GM18511 (cell line): Measurements from ENCODE around the gene NSD2.
"Not testable (repeated sequence)": the region's sequence is repeated elsewhere in the genome, so short reads cannot be mapped to it uniquely, and the experiment has no call there.

Experiments used
- ATAC-seq: cut with Tn5 transposase; IDR thresholded peaks from one replicate; pipeline ENCODE4 v1.9.1; 2021; ENCODE audit warnings: mild to moderate bottlenecking, moderate library complexity; ENCODE audit not compliant: unreplicated experiment

The NSD2 gene

GRCh38 chr4:1996866-1997611, 125.8 kb downstream of the NSD2 start:
- no peak for ATAC-seq

GRCh38 chr4:1997712-1998111, 126.5 kb downstream of the NSD2 start:
- no peak for ATAC-seq

DNA sequence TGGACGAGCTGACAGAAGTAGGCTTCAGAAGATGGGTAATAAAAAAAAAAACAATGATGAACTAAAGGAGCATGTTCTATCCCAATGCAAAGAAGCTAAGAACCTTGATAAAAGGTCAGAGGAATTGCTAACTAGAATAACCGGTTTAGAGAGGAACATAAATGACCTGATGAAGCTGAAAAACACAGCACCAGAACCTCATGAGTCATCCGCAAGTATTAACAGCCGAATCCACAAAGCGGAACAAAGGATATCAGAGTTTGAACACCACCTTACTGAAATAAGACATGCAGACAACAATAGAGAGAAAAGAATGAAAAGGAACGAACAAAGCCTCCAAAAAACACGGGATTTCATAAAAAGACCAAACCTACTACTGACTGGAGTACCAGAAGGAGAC, 127.1 kb downstream of the NSD2 start:
- ATAC-seq: no peak

GRCh38 chr4:1999308-1999707, 128.1 kb downstream of the NSD2 start:
- ATAC-seq: not testable (repeated sequence)

DNA sequence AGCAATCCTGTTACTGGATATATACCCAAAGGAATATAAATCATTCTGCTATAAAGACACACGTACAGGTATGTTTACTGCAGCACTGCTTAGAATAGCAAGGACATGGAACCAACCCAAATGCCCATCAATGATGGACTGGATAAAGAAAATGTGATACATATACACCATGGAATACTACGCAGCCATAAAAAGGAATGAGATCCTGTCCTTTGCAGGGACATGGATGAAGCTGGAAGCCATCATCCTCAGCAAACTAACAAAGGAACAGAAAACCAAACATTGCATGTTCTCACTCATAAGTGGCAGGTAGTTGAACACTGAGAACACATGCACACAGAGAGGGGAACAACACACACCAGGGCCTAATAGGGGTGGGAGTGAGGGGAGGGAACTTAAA, 132.2 kb downstream of the NSD2 start:
- ATAC-seq: not testable (repeated sequence)

DNA sequence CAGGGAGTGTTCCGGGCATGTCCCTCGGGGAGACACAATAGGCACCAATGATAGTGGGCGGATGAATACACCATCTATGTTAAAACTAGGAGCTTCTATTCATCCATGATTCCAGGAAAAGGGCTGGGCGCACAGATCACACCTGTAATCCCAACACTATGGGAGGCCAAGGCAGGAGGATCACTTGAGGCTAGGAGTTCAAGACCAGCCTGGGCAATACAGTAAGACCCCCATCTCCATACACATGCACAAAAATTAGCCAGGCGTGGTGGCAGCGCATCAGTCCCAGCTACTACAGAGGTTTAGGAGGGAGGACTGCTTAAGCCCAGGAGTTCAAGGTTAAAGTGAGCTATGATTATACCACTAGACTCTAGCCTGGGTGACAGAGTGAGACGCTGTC, 135.2 kb downstream of the NSD2 start:
- no peak for ATAC-seq

DNA sequence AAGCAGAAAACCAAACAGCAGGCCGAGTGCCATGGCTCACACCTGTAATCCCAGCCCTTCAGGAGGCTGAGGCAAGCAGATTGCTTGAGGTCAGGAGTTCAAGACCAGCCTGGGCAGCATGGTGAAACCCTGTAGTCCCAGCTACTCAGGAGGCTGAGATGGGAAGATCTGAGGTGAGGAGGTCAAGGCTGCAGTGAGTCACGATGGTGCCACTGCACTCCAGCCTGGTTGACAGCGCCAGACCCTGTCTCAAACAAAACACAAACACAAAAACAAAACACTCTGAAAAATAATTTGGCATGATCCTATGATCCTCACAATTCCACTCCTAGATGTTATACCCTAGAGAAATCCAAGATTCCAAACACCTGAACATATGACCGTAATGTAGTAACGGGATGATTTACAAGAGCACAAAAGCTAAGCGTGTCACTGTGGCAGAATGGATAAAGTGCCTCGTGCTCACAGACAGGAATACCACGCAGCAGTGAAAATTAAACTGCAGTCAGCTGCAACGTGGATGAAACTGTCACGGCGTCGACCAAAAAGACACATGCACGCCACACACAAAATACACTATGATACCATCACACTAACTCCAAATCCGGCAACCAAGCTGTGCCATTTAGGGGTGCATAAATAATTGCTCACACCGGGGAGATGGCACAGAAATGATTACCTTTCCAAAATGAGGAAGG, 135.9 kb downstream of the NSD2 start:
- ATAC-seq: no peak

DNA sequence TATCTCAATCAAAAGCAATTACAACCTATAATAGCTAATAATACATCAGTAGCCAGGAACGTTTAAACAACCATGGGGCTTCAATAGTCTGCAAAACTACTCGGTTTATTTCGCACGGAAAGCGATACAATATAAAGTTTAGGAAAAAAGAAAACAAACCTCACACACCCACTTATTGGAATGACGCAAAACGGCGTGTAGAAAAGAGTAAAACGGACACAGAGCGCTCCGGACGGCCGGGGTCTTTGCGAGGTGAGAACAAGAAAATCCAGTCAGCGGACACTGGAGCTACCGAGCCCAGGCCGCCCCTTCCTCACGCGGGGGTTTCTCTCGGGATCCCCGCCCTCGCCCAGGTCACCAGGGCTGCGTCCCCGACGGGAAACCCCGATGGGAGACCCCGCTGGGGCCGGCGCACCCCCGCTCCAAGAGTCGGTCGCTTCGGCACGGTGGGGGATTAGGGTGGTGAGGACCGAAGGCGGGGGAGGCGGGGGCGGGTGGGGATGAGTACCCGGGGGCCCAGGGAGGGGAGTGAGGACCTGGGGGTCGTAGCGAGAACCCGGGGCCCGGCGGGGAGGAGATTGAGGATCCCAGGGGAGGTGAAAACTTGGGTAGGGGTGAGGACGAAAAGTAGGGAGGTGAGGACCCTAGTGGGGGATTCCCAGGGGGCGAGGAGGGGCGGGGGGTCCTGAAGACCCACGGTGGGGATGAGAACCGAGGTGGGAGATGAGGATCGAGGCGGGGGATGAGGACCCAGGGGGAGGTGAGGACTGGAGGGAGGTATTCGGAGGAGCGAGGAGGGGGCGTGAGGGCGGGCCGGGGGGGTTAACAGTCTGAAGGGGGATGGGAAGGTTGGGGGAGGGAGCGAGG, 136.8 kb downstream of the NSD2 start:
- no peak for ATAC-seq

- ATAC-seq: no peak
Measured at GRCh38 chr4:2008671-2008920, 137.4 kb downstream of the NSD2 start.

DNA sequence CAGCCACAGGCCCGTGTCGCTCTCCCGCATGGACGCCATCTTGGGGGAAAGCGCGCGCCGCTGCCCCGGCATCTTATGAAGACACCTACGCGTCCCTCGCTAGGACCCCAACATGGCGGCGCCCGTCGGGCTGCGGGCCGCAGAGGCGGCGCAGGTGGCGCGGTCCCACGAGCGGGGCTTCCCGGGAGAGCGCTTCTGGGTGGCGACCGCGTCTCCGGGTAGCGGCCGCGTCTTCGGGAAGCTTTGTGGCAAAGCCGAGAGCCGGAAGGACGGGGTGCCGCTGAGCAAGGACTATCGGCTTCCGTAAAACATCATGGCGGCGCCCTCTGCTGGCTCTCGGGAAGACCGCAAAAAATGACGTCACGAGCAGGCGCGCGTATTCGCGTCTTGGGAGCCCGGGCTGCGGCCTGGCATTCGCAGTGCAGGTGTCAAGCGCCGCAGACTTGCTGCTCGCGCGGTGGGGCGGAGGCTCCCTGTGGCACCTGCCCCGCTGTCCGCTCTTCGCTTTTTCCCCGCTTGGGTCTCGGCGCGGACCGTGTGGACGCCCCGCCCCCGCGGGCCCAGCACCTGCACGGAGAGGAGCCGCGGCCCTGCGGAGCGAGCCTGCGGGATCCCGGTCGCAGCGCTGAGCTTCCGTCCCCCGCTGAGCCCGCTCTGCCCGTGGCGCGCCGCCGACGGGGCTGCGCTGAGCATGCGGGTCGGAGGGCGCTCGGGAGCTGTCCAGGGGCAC, 137.9 kb downstream of the NSD2 start, which contains the start of gene NELFA:
TSS of gene NELFA (minus strand) at position 54 of the 730 bp plus-strand sequence. CDS start at position 39, 15 bp downstream.
- peak; percentile 80 for ATAC-seq

GRCh38 chr4:2009651-2010233, 138.5 kb downstream of the NSD2 start:
- peak; percentile 21 for ATAC-seq

DNA sequence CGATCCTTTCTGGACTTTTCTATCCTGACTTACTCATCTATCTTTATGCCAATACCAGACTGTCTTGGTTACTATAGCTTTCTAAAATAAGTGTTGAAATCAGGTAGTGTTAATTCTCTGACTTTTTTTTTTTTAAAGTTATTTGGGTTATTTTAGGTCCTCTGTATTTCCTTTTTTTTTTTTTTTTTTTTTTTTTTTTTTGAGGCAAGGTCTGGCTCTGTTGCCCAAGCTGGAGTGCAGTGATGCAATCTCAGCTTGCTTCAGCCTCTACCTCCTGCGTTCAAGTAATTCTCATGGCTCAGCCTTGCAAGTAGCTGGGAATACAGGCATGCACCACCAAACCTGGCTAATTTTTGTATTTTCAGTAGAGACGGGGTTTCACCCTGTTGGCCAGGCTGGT, 140.4 kb downstream of the NSD2 start:
- no peak for ATAC-seq

DNA sequence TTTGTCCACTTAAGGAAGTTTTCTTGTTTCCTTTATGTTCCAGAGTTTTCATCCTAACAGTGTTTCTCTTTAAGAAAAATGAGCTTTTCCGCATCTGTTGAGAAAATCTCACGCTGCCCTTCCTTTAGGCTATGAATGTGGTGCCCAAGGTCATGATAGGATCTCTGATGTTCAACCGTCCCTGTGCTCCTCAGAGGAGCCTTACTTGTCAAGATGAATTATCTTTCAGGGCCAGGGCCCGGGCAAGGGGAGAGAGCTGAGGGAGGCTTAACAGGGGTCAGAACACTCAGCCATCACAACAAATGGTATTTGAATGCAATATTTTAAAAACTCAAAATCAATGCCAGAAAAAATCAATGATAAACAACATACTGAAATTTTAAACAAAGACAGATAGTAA, 143.8 kb downstream of the NSD2 start:
- ATAC-seq: no peak

GRCh38 chr4:2021358-2022018, 150.3 kb downstream of the NSD2 start:
- not testable (repeated sequence) for ATAC-seq

GRCh38 chr4:2024683-2025082, 153.5 kb downstream of the NSD2 start:
- ATAC-seq: no peak

- no peak for ATAC-seq
Measured at GRCh38 chr4:2025817-2026216, 154.6 kb downstream of the NSD2 start.

DNA sequence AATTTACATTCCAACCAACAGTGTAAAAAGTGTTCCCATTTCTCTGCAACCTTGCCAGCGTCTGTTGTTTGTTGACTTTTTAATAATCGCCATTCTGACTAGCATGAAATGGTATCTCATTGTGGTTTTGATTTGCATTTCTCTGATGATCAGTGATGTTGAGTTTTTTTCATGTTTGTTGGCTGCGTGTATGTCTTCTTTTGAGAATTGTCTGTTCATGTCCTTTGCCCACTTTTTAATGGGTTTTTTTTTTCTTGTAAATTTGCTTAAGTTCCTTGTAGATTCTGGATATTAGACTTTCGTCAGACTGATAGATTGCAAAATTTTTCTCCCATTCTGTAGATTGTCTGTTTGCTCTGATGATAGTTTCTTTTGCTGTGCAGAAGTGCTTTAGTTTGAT, 155.9 kb downstream of the NSD2 start:
- ATAC-seq: not testable (repeated sequence)

DNA sequence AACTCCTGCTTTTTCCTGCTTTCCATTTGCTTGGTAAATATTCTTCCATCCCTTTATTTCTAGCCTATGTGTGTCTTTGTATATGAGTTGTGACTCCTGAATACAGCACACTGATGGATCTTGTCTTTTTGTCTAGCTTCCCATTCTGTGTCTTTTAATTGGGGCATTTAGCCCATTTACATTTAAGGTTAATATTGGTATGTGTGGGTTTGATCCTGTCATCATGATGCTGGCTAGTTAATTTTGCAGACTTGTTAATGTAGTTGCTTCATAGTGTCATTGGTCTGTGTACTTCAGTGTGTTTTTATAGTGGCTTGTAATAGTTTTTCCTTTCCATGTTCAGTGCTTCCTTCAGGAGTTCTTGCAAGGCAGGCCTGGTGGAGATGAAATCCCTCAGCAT, 160.0 kb downstream of the NSD2 start:
- not testable (repeated sequence) for ATAC-seq
